HG03378 (cell line): ENCODE measurements around the gene POMGNT2.

Source experiments
- ATAC-seq: cut with Tn5 transposase; IDR thresholded peaks from one replicate; pipeline ENCODE4 v1.9.1; 2021; ENCODE audit warnings: mild to moderate bottlenecking, moderate library complexity; ENCODE audit not compliant: unreplicated experiment

The POMGNT2 gene

GRCh38 chr3:43105596-43106292, at the start of gene POMGNT2:
TSS of gene POMGNT2 (minus strand) at chr3:43106079. CDS start at chr3:43081431, 24,648 bp downstream.
- no peak for ATAC-seq

GRCh38 chr3:43154980-43155379, 49.1 kb upstream of the POMGNT2 start:
- ATAC-seq, result no peak

- ATAC-seq, result no peak
Observed at GRCh38 chr3:43153216-43154083, 47.6 kb upstream of the POMGNT2 start.

GRCh38 chr3:43152649-43153048, 46.8 kb upstream of the POMGNT2 start:
- ATAC-seq, result no peak

GRCh38 chr3:43148033-43148432, 42.2 kb upstream of the POMGNT2 start:
- ATAC-seq, result no peak

- ATAC-seq, result no peak
Observed at GRCh38 chr3:43146599-43146998, 40.7 kb upstream of the POMGNT2 start.

- no peak for ATAC-seq
Observed at GRCh38 chr3:43144761-43145490, 39.0 kb upstream of the POMGNT2 start.

- no peak for ATAC-seq
Observed at GRCh38 chr3:43142472-43142871, 36.6 kb upstream of the POMGNT2 start.

- ATAC-seq, result no peak
Observed at GRCh38 chr3:43138488-43139231, 32.8 kb upstream of the POMGNT2 start.

GRCh38 chr3:43132870-43133636, 27.2 kb upstream of the POMGNT2 start:
- ATAC-seq, result no peak

- no peak for ATAC-seq
Observed at GRCh38 chr3:43132193-43132592, 26.3 kb upstream of the POMGNT2 start.

GRCh38 chr3:43128464-43128863, 22.6 kb upstream of the POMGNT2 start:
- ATAC-seq, result no peak

- ATAC-seq, result no peak
Observed at GRCh38 chr3:43126536-43126935, 20.7 kb upstream of the POMGNT2 start.

- no peak for ATAC-seq
Observed at GRCh38 chr3:43123895-43124294, 18.0 kb upstream of the POMGNT2 start.

GRCh38 chr3:43120937-43121336, 15.1 kb upstream of the POMGNT2 start:
- no peak for ATAC-seq

GRCh38 chr3:43117257-43117656, 11.4 kb upstream of the POMGNT2 start:
- ATAC-seq, result no peak

GRCh38 chr3:43113671-43114070, 7.8 kb upstream of the POMGNT2 start:
- no peak for ATAC-seq

GRCh38 chr3:43106293-43106628, 382 bp upstream of the POMGNT2 start:
- no peak for ATAC-seq

GRCh38 chr3:43104660-43105595, 951 bp downstream of the POMGNT2 start:
- no peak for ATAC-seq
